ENCODE results near the gene TMIGD2.
"Not testable (repeated sequence)": the region's sequence is repeated elsewhere in the genome, so short reads cannot be mapped to it uniquely, and the experiment has no call there.

TMIGD2 gene

GRCh38 chr19:4295972-4296771 lies 6.0 kb downstream of the TMIGD2 start:
- peak; percentile 69 for DNase-seq

GRCh38 chr19:4294389-4294788 lies 7.8 kb downstream of the TMIGD2 start:
- no peak for DNase-seq

GRCh38 chr19:4292515-4292914 lies 9.7 kb downstream of the TMIGD2 start:
- no peak for DNase-seq

GRCh38 chr19:4291184-4291732 lies 10.9 kb downstream of the TMIGD2 start:
- no peak for DNase-seq

- DNase-seq, result no peak
Observed at GRCh38 chr19:4288091-4288777, 14.0 kb downstream of the TMIGD2 start.

- not testable (repeated sequence) for DNase-seq
Observed at GRCh38 chr19:4286141-4286540, 16.0 kb downstream of the TMIGD2 start.

- no peak for DNase-seq
Observed at GRCh38 chr19:4284974-4285373, 17.2 kb downstream of the TMIGD2 start.

- peak; percentile 25 for DNase-seq
Observed at GRCh38 chr19:4284176-4284958, 17.8 kb downstream of the TMIGD2 start.

- DNase-seq, result no peak
Observed at GRCh38 chr19:4279530-4280422, 22.4 kb downstream of the TMIGD2 start.

GRCh38 chr19:4279267-4279529 lies 23.0 kb downstream of the TMIGD2 start:
- DNase-seq, result no peak

GRCh38 chr19:4278419-4279266 lies 23.5 kb downstream of the TMIGD2 start, which contains the start of gene SHD:
SHD (plus strand) TSS chr19:4279266; CDS start chr19:4280064, 798 bp downstream.
- DNase-seq, result no peak

GRCh38 chr19:4278010-4278409 lies 24.2 kb downstream of the TMIGD2 start:
- DNase-seq, result no peak

GRCh38 chr19:4277191-4277696 lies 24.9 kb downstream of the TMIGD2 start:
- no peak for DNase-seq

GRCh38 chr19:4274321-4274686 lies 27.9 kb downstream of the TMIGD2 start:
- not testable (repeated sequence) for DNase-seq

- no peak for DNase-seq
Observed at GRCh38 chr19:4272894-4273293, 29.3 kb downstream of the TMIGD2 start.

- no peak for DNase-seq
Observed at GRCh38 chr19:4268816-4269430, 33.3 kb downstream of the TMIGD2 start.

- DNase-seq, result no peak
Observed at GRCh38 chr19:4267901-4268815, 34.0 kb downstream of the TMIGD2 start.

- peak; percentile 11 for DNase-seq
Observed at GRCh38 chr19:4267101-4267900, 34.9 kb downstream of the TMIGD2 start.

Data from SHP77 treated with DMSO at 0.1 percent for 48 hours (cell line).